ENCODE data around the gene PRKAB2.
A peak's percentile ranks its signal among the peaks of the same experiment; 100 is the strongest.

PRKAB2 gene

GRCh38 chr1:147177611-147178380, 5.5 kb upstream of the PRKAB2 start:
- Histone ChIP-seq H3K27ac (ENCODE audit: insufficient read depth in 1 of 2, low read depth in 1 of 2, low read length in 2 of 2, poor library complexity in 1 of 2, severe bottlenecking in 2 of 2) (no peak overlapping the region), H3K36me3 (ENCODE audit: control insufficient read depth in 4 of 4, insufficient read depth in 4 of 4, low read length in 3 of 4) (peaks cover 0 to 3% (median 1%) of the 10 kb centered on the region in 4 experiments), H3K27me3 (replicated peaks in 2 of 5; ENCODE audit: control insufficient read depth in 4 of 5, insufficient read depth in 5 of 5, low read length in 4 of 5) (no peaks in the 10 kb centered on the region), H3K4me3 (ENCODE audit: control insufficient read depth in 1 of 7, extremely low read depth in 1 of 7, insufficient read depth in 4 of 7, low read depth in 2 of 7, low read length in 6 of 7) (peak overlapping the region in 5 of 7 experiments; percentile 8 to 64 (median 47)), H3K9me3 (ENCODE audit: control extremely low read depth in 1 of 5, control insufficient read depth in 4 of 5, insufficient read depth in 2 of 5, low read depth in 1 of 5, low read length in 4 of 5) (no peaks in the 10 kb centered on the region), H3K4me1 (ENCODE audit: control extremely low read depth in 1 of 4, control insufficient read depth in 4 of 4, insufficient read depth in 4 of 4, low read length in 3 of 4) (peaks cover 2 to 10% (median 7%) of the 10 kb centered on the region in 4 experiments)
- WGBS (ENCODE audit: insufficient coverage): 38% methylated on average over 26 of the region's 36 CpGs
- peak; percentile 38 to 64 (median 48) for DNase-seq
- POLR2A ChIA-PET: no interaction called here
- CTCF ChIA-PET: interaction anchor here (1.2 to 1.6 kb wide), 2 partner anchors 64 to 66 kb away, joined by 3 to 6 read pairs; partner anchors contain the start of gene CHD1L

GRCh38 chr1:147171399-147172167, 687 bp downstream of the PRKAB2 start:
- peak overlapping the region; percentile 51 to 92 for H3K27ac ChIP-seq (ENCODE audit: insufficient read depth in 1 of 2, low read depth in 1 of 2, low read length in 2 of 2, poor library complexity in 1 of 2, severe bottlenecking in 2 of 2)
- DNase-seq: peak in 1 of 3 donors; percentile 18
- peak overlapping the region; percentile 95 to 99 (median 97) for H3K4me3 ChIP-seq (ENCODE audit: control insufficient read depth in 1 of 7, extremely low read depth in 1 of 7, insufficient read depth in 4 of 7, low read depth in 2 of 7, low read length in 6 of 7)
- no peaks in the 10 kb centered on the region for H3K27me3 ChIP-seq (replicated peaks in 2 of 5; ENCODE audit: control insufficient read depth in 4 of 5, insufficient read depth in 5 of 5, low read length in 4 of 5)
- POLR2A ChIA-PET: interaction anchor here (0.5 to 1.3 kb wide), 2 partner anchors 52 to 71 kb away, joined by 3 to 4 read pairs; partner anchors contain the start of gene CHD1L
- H3K4me1 ChIP-seq (ENCODE audit: control extremely low read depth in 1 of 4, control insufficient read depth in 4 of 4, insufficient read depth in 4 of 4, low read length in 3 of 4): peaks cover 7 to 34% (median 22%) of the 10 kb centered on the region in 4 experiments
- 0% methylated on average over 32 of the region's 32 CpGs for WGBS (ENCODE audit: insufficient coverage)
- CTCF ChIA-PET: interaction anchor here (0.7 to 3.1 kb wide), 8 partner anchors 10 to 82 kb away, joined by 3 to 8 read pairs (median 4); partner anchors contain the start of genes CHD1L and FMO5
- no peaks in the 10 kb centered on the region for H3K9me3 ChIP-seq (ENCODE audit: control extremely low read depth in 1 of 5, control insufficient read depth in 4 of 5, insufficient read depth in 2 of 5, low read depth in 1 of 5, low read length in 4 of 5)
- H3K36me3 ChIP-seq (ENCODE audit: control insufficient read depth in 4 of 4, insufficient read depth in 4 of 4, low read length in 3 of 4): peaks cover 0 to 11% (median 4%) of the 10 kb centered on the region in 4 experiments

- DNase-seq: peak in 2 of 3 donors; percentile 3 to 7
- Histone ChIP-seq H3K27ac (ENCODE audit: insufficient read depth in 1 of 2, low read depth in 1 of 2, low read length in 2 of 2, poor library complexity in 1 of 2, severe bottlenecking in 2 of 2) (peak overlapping the region in 1 of 2 experiments; percentile 60), H3K27me3 (replicated peaks in 2 of 5; ENCODE audit: control insufficient read depth in 4 of 5, insufficient read depth in 5 of 5, low read length in 4 of 5) (no peaks in the 10 kb centered on the region), H3K36me3 (ENCODE audit: control insufficient read depth in 4 of 4, insufficient read depth in 4 of 4, low read length in 3 of 4) (peaks cover 2 to 12% (median 8%) of the 10 kb centered on the region in 4 experiments), H3K9me3 (ENCODE audit: control extremely low read depth in 1 of 5, control insufficient read depth in 4 of 5, insufficient read depth in 2 of 5, low read depth in 1 of 5, low read length in 4 of 5) (no peaks in the 10 kb centered on the region), H3K4me3 (ENCODE audit: control insufficient read depth in 1 of 7, extremely low read depth in 1 of 7, insufficient read depth in 4 of 7, low read depth in 2 of 7, low read length in 6 of 7) (peak overlapping the region in 2 of 7 experiments; percentile 30 to 99), H3K4me1 (ENCODE audit: control extremely low read depth in 1 of 4, control insufficient read depth in 4 of 4, insufficient read depth in 4 of 4, low read length in 3 of 4) (peaks cover 7 to 34% (median 22%) of the 10 kb centered on the region in 4 experiments)
- 93% methylated on average over 2 of the region's 6 CpGs for WGBS (ENCODE audit: insufficient coverage)
- ChIA-PET CTCF (interaction anchor here (1.5 to 2.1 kb wide), 5 partner anchors 11 to 83 kb away, joined by 3 to 8 read pairs (median 4); partner anchors contain the start of gene CHD1L), POLR2A (no interaction called here)
Measured at GRCh38 chr1:147169840-147170674, 2.2 kb downstream of the PRKAB2 start.

- Histone ChIP-seq H3K4me1 (ENCODE audit: control extremely low read depth in 1 of 4, control insufficient read depth in 4 of 4, insufficient read depth in 4 of 4, low read length in 3 of 4) (peaks cover 7 to 34% (median 22%) of the 10 kb centered on the region in 4 experiments), H3K4me3 (ENCODE audit: control insufficient read depth in 1 of 7, extremely low read depth in 1 of 7, insufficient read depth in 4 of 7, low read depth in 2 of 7, low read length in 6 of 7) (no peak overlapping the region), H3K36me3 (ENCODE audit: control insufficient read depth in 4 of 4, insufficient read depth in 4 of 4, low read length in 3 of 4) (peaks cover 0 to 15% (median 7%) of the 10 kb centered on the region in 4 experiments), H3K27ac (ENCODE audit: insufficient read depth in 1 of 2, low read depth in 1 of 2, low read length in 2 of 2, poor library complexity in 1 of 2, severe bottlenecking in 2 of 2) (no peak overlapping the region), H3K9me3 (ENCODE audit: control extremely low read depth in 1 of 5, control insufficient read depth in 4 of 5, insufficient read depth in 2 of 5, low read depth in 1 of 5, low read length in 4 of 5) (no peaks in the 10 kb centered on the region), H3K27me3 (replicated peaks in 2 of 5; ENCODE audit: control insufficient read depth in 4 of 5, insufficient read depth in 5 of 5, low read length in 4 of 5) (no peaks in the 10 kb centered on the region)
- CTCF ChIA-PET: interaction anchor here (0.8 to 2.1 kb wide), 3 partner anchors 9 to 72 kb away, joined by 3 to 8 read pairs (median 4); no protein-coding TSS in a partner anchor
- DNase-seq: no peak
- POLR2A ChIA-PET: interaction anchor here (1.3 kb wide), 1 partner anchor 73 kb away, joined by 3 read pairs; no protein-coding TSS in a partner anchor
- WGBS (ENCODE audit: insufficient coverage): no CpG with 5 or more reads among the region's 3 CpGs
Measured at GRCh38 chr1:147169171-147169570, 3.1 kb downstream of the PRKAB2 start.

- 80% methylated on average over 1 of the region's 2 CpGs for WGBS (ENCODE audit: insufficient coverage)
- DNase-seq: peak in 1 of 3 donors; percentile 3
- Histone ChIP-seq H3K9me3 (ENCODE audit: control extremely low read depth in 1 of 5, control insufficient read depth in 4 of 5, insufficient read depth in 2 of 5, low read depth in 1 of 5, low read length in 4 of 5) (no peaks in the 10 kb centered on the region), H3K27me3 (replicated peaks in 2 of 5; ENCODE audit: control insufficient read depth in 4 of 5, insufficient read depth in 5 of 5, low read length in 4 of 5) (no peaks in the 10 kb centered on the region), H3K36me3 (ENCODE audit: control insufficient read depth in 4 of 4, insufficient read depth in 4 of 4, low read length in 3 of 4) (peaks cover 0 to 16% (median 7%) of the 10 kb centered on the region in 4 experiments), H3K4me3 (ENCODE audit: control insufficient read depth in 1 of 7, extremely low read depth in 1 of 7, insufficient read depth in 4 of 7, low read depth in 2 of 7, low read length in 6 of 7) (no peak overlapping the region), H3K4me1 (ENCODE audit: control extremely low read depth in 1 of 4, control insufficient read depth in 4 of 4, insufficient read depth in 4 of 4, low read length in 3 of 4) (peaks cover 7 to 29% (median 18%) of the 10 kb centered on the region in 4 experiments), H3K27ac (ENCODE audit: insufficient read depth in 1 of 2, low read depth in 1 of 2, low read length in 2 of 2, poor library complexity in 1 of 2, severe bottlenecking in 2 of 2) (no peak overlapping the region)
- ChIA-PET POLR2A (interaction anchor here (0.6 to 1.3 kb wide), 2 partner anchors 73 to 84 kb away, joined by 3 to 4 read pairs; no protein-coding TSS in a partner anchor), CTCF (interaction anchor here (0.6 to 2.1 kb wide), 6 partner anchors 8 to 105 kb away, joined by 3 to 8 read pairs (median 4); no protein-coding TSS in a partner anchor)
Measured at GRCh38 chr1:147168626-147169058, 3.6 kb downstream of the PRKAB2 start.

GRCh38 chr1:147167365-147167764, 4.9 kb downstream of the PRKAB2 start:
- ChIA-PET CTCF (interaction anchor here (1.4 kb wide), 1 partner anchor 71 kb away, joined by 3 read pairs; no protein-coding TSS in a partner anchor), POLR2A (no interaction called here)
- H3K4me1 ChIP-seq (ENCODE audit: control extremely low read depth in 1 of 4, control insufficient read depth in 4 of 4, insufficient read depth in 4 of 4, low read length in 3 of 4): peaks cover 5 to 24% (median 16%) of the 10 kb centered on the region in 4 experiments
- H3K27ac ChIP-seq (ENCODE audit: insufficient read depth in 1 of 2, low read depth in 1 of 2, low read length in 2 of 2, poor library complexity in 1 of 2, severe bottlenecking in 2 of 2): no peak overlapping the region
- 100% methylated on average over 1 of the region's 1 CpG for WGBS (ENCODE audit: insufficient coverage)
- peaks cover under 1 to 20% (median 10%) of the 10 kb centered on the region in 4 experiments for H3K36me3 ChIP-seq (ENCODE audit: control insufficient read depth in 4 of 4, insufficient read depth in 4 of 4, low read length in 3 of 4)
- H3K4me3 ChIP-seq (ENCODE audit: control insufficient read depth in 1 of 7, extremely low read depth in 1 of 7, insufficient read depth in 4 of 7, low read depth in 2 of 7, low read length in 6 of 7): no peak overlapping the region
- no peak for DNase-seq
- H3K9me3 ChIP-seq (ENCODE audit: control extremely low read depth in 1 of 5, control insufficient read depth in 4 of 5, insufficient read depth in 2 of 5, low read depth in 1 of 5, low read length in 4 of 5): no peaks in the 10 kb centered on the region
- no peaks in the 10 kb centered on the region for H3K27me3 ChIP-seq (replicated peaks in 2 of 5; ENCODE audit: control insufficient read depth in 4 of 5, insufficient read depth in 5 of 5, low read length in 4 of 5)
